Endothelial cell of umbilical vein (primary cell): Measurements from ENCODE around the gene METTL16. TPM values are rescaled to one million over a fixed set of nuclear protein-coding genes. Genes with fewer than 3 reads are reported as not detected.

Experiments
- BruUV-seq: library from RNA; stranded (reverse); fragments of 400-500 nt; replicated peaks from 2 replicates; lab custom pipeline; 2021; lab: Mats Ljungman, UMichigan
- CTCF ChIA-PET: fragments of 300-600, 350-600 bp; sonication (Branson Sonifier 250); formaldehyde crosslinking; loops from one replicate; lab custom pipeline; 2021; ENCODE audit warnings: antibody characterized with exemption, inconsistent platforms; lab: Charles Lee
- POLR2A ChIA-PET: fragments of 300-600, 350-600 bp; sonication (Branson Sonifier 250); formaldehyde crosslinking; loops from one replicate; lab custom pipeline; 2021; ENCODE audit warnings: antibody characterized with exemption, inconsistent platforms; lab: Charles Lee
- DNase-seq: peaks from one replicate; pipeline ENCODE4 v3.0.0-alpha.2; 2011; ENCODE audit warnings: low read depth, low spot score
- FAIRE-seq: peaks from 2 replicates; lab custom pipeline; 2011; peaks lifted over from hg19 to GRCh38; lab: Jason Lieb, UNC
- H2AFZ ChIP-seq: 2 replicates; pipeline ENCODE4 v1.6.0; 2012; ENCODE audit warnings: low read depth, low read length, control low read depth, inconsistent platforms
- H3K27ac ChIP-seq: 2 replicates; pipeline ENCODE4 v1.5.1; 2011; ENCODE audit warnings: low read depth, mild to moderate bottlenecking, control low read depth, low read length, moderate library complexity; ENCODE audit not compliant: insufficient read depth
- H3K27me3 ChIP-seq, 2 experiments: 2 replicates each; pipeline versions ENCODE4 v1.6.0 to v1.6.1; 2011; ENCODE audit warnings: low read length in 2 of 2, mixed read lengths in 1 of 2; ENCODE audit not compliant: control insufficient read depth in 2 of 2, insufficient read depth in 2 of 2
- H3K36me3 ChIP-seq, 2 experiments: 2 replicates in 1 of 2; 3 replicates in 1 of 2; pipeline ENCODE4 v1.5.1; 2011; ENCODE audit warnings: low read length in 2 of 2, mild to moderate bottlenecking in 1 of 2, moderate library complexity in 1 of 2; ENCODE audit not compliant: control insufficient read depth in 2 of 2, insufficient read depth in 2 of 2; ENCODE audit errors: extremely low read depth in 1 of 2
- H3K4me1 ChIP-seq: 3 replicates; pipeline ENCODE4 v1.5.1; 2011; ENCODE audit warnings: mild to moderate bottlenecking, low read length; ENCODE audit not compliant: control insufficient read depth, insufficient read depth; ENCODE audit errors: extremely low read depth
- H3K4me2 ChIP-seq: 2 replicates; pipeline ENCODE4 v1.6.1; 2011; ENCODE audit warnings: low read length, control low read depth, mixed read lengths; ENCODE audit not compliant: insufficient read depth
- H3K4me3 ChIP-seq, 3 experiments: fragments of 200-600 bp in 1 of 3; sonication (generic), shearing (Covaris generic) in 1 of 3; replicated peaks in 1 of 3; 2 replicates each; pipeline ENCODE4 v1.5.1; 2011 to 2016; ENCODE audit warnings: control low read depth in 3 of 3, low read length in 3 of 3, mild to moderate bottlenecking in 2 of 3, inconsistent platforms in 1 of 3, low read depth in 1 of 3, moderate library complexity in 1 of 3; ENCODE audit not compliant: insufficient read depth in 1 of 3
- H3K79me2 ChIP-seq: 2 replicates; pipeline ENCODE4 v1.6.0; 2012; ENCODE audit warnings: low read length, inconsistent platforms; ENCODE audit not compliant: control insufficient read depth, insufficient read depth
- H3K9ac ChIP-seq: replicated peaks from 2 replicates; pipeline ENCODE3; 2011; ENCODE audit warnings: low read length, control low read depth; ENCODE audit not compliant: insufficient read depth; ENCODE audit errors: extremely low read depth
- H3K9me1 ChIP-seq: replicated peaks from 3 replicates; pipeline ENCODE4 v1.6.0; 2011; ENCODE audit warnings: mild to moderate bottlenecking, low read length; ENCODE audit not compliant: control insufficient read depth, insufficient read depth; ENCODE audit errors: extremely low read depth
- H3K9me3 ChIP-seq: replicated peaks from 2 replicates; pipeline ENCODE4 v1.5.1; 2012; ENCODE audit warnings: low read length, inconsistent platforms; ENCODE audit not compliant: control insufficient read depth, insufficient read depth
- H4K20me1 ChIP-seq: replicated peaks from 2 replicates; pipeline ENCODE3; 2011; ENCODE audit warnings: mild to moderate bottlenecking, low read length; ENCODE audit not compliant: control insufficient read depth, insufficient read depth; ENCODE audit errors: extremely low read depth
- CTCF ChIP-seq, 2 donors: IDR thresholded peaks; 1 replicate in 1 of 2; 2 replicates in 1 of 2; pipeline ENCODE4 v1.5.1; 2011; ENCODE audit warnings: low read length in 2 of 2, mild to moderate bottlenecking in 2 of 2, moderate library complexity in 2 of 2, control low read depth in 1 of 2, inconsistent platforms in 1 of 2, low read depth in 1 of 2; ENCODE audit not compliant: insufficient read depth in 1 of 2; ENCODE audit errors: extremely low read depth in 1 of 2
- FOS ChIP-seq: IDR thresholded peaks from 2 replicates; pipeline ENCODE4 v1.6.1; 2011; ENCODE audit warnings: mild to moderate bottlenecking, low read length, moderate library complexity, borderline replicate concordance; ENCODE audit not compliant: insufficient read depth
- MYC ChIP-seq: IDR thresholded peaks from one replicate; pipeline ENCODE4 v1.6.1; 2011; ENCODE audit warnings: mild to moderate bottlenecking, low read depth, low read length
- dilution Hi-C: fragments of 300-500 bp; cut with MboI; formaldehyde crosslinking; loops from one replicate; pipeline ENCODE4 v1.15.0; 2019; ENCODE audit warnings: low sequenced_read_pairs; ENCODE audit not compliant: extremely low pct_ligation_motif_present
- intact Hi-C: fragments of 100-400 bp; cut with micrococcal nuclease; formaldehyde crosslinking; loops from one replicate; pipeline ENCODE4 v1.10.0; 2022
- polyA plus RNA-seq, 4 experiments: library from polyadenylated mRNA; depleted of rRNA in 3 of 4; stranded (reverse) in 3 of 4; unstranded in 1 of 4; fragments of >200 nt; gene quantifications; 2 replicates each; pipeline versions ENCODE4 v1.2.1 to v1.2.3, GENCODE V29; 2011 to 2012; ENCODE audit warnings: missing spikeins in 1 of 4
- total RNA-seq: library from RNA; stranded (reverse); gene quantifications from 2 replicates; pipeline ENCODE4 v1.2.3, GENCODE V29; 2021

The METTL16 gene
- total and polyA plus RNA-seq, 2 donors (not counting 3 experiments of a cell fraction or from before 2014, with no cell fraction given): 11.0 to 24.7 TPM

GRCh38 chr17:2416010-2416734 is 95.5 kb downstream of the METTL16 start:
- no peaks in the 10 kb centered on the region for H3K9me3 ChIP-seq
- H3K4me1 ChIP-seq: no peaks in the 10 kb centered on the region
- peak overlapping the region; percentile 32 for H3K27ac ChIP-seq
- H4K20me1 ChIP-seq: no peaks in the 10 kb centered on the region
- no TSS peak for BruUV-seq
- no peaks in the 10 kb centered on the region for H3K27me3 ChIP-seq
- no peak for TF ChIP-seq FOS
- no peak for TF ChIP-seq MYC
- TF ChIP-seq CTCF (IDR thresholded peaks at IDR 0.05; ENCODE audit: extremely low read depth in 1 of 2, insufficient read depth in 1 of 2, low read depth in 1 of 2, low read length in 2 of 2): peak; percentile 88 to 92
- peaks cover 5 to 13% of the 10 kb centered on the region in 2 experiments for H3K36me3 ChIP-seq
- H3K4me2 ChIP-seq: no peak overlapping the region
- POLR2A ChIA-PET: interaction anchor here (1.3 kb wide), 1 partner anchor 33 kb away, joined by 12 read pairs; no protein-coding TSS in a partner anchor
- no peak overlapping the region for H3K4me3 ChIP-seq
- no peak overlapping the region for H2AFZ ChIP-seq
- H3K9ac ChIP-seq: no peak overlapping the region
- H3K9me1 ChIP-seq: no peaks in the 10 kb centered on the region
- CTCF ChIA-PET: interaction anchor here (0.6 to 10.8 kb wide), 43 partner anchors 9 to 597 kb away, joined by 3 to 909 read pairs (median 5); partner anchors contain the start of genes HIC1, METTL16, MNT and TSR1
- H3K79me2 ChIP-seq: no peaks in the 10 kb centered on the region
- FAIRE-seq (peak; percentile 93), DNase-seq (peak; percentile 94)
- intact Hi-C loops: loop anchor here (1.0 to 10.0 kb wide), 5 partner anchors 15 to 364 kb away; partner anchors contain the start of gene MNT
- dilution Hi-C loops: no loop called here
